GM12874 (cell line): ENCODE data around the gene CTU1.

Experiments
- CTCF ChIP-seq: IDR thresholded peaks from 2 replicates; pipeline ENCODE4 v1.5.1; 2011; ENCODE audit warnings: low read depth, mild to moderate bottlenecking, control low read depth, low read length, moderate library complexity; ENCODE audit not compliant: insufficient read depth

The CTU1 gene

GRCh38 chr19:51145916-51146493, 37.8 kb upstream of the CTU1 start:
- TF ChIP-seq CTCF, result no peak

DNA sequence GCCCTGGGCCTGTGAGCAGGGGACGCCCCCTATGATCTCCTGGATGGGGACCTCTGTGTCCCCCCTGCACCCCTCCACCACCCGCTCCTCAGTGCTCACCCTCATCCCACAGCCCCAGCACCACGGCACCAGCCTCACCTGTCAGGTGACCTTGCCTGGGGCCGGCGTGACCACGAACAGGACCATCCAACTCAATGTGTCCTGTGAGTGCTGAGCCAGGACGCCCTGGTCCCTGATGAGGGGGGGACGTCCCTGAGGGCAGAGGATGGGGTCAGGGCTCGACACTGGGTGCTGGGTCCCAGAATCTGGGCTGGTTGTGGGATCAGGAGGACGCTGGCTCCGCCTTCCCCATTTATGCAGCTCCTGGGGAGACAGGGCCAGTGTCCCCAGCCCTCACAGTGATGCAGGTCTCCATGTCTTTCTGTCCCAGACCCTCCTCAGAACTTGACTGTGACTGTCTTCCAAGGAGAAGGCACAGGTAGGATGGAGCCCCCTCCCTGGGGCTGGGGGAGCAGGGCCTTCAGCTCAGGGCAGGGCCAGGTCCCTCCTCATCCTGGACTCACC, 36.4 kb upstream of the CTU1 start:
- TF ChIP-seq CTCF, result no peak

DNA sequence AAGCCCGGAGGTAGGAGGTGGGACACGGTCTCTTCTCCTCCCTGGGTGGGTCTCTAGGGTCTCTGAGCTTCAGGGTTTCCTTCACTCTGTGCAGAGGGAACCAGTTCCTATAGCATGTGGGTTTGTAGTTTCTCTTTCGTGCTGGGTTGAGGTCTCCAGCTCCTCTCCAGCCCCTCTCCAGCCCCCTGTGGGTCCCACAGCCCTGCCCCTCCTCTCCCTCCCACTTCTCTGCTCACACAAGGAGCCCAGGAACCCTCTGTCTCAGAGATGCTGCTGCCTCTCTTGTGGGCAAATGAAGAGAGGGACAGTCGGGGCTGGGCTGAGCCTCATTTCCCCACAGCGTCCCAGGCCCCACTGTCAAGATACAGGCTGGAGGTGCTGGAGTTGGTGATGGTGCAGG, 35.3 kb upstream of the CTU1 start:
- no peak for TF ChIP-seq CTCF

- no peak for TF ChIP-seq CTCF
Observed at GRCh38 chr19:51142119-51142518, 33.9 kb upstream of the CTU1 start, which contains the start of gene SIGLEC7. TSS of gene SIGLEC7 (plus strand) at chr19:51142301. CDS start at chr19:51142370, 69 bp downstream.

DNA sequence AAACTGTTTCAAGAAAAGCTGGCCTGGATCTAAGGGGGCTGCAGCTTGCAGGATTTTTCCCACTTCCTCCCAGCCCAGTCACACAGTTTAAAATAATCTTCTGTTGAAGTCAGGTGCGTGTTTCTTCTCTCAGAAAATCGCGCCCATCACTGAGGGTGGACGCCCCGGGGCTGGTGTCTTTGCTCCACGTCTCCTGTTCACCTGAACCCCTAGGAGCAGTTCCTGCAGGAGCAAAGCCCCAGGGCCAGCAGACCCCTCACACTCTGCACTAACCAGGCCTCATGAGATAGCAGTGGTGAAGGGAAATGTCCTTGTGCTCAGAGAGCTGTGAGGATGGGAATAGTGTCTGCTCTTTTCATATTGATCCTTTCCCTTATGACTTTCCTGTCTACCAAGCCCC, 33.0 kb upstream of the CTU1 start:
- no peak for TF ChIP-seq CTCF

GRCh38 chr19:51140441-51140840, 32.2 kb upstream of the CTU1 start:
- TF ChIP-seq CTCF, result no peak

DNA sequence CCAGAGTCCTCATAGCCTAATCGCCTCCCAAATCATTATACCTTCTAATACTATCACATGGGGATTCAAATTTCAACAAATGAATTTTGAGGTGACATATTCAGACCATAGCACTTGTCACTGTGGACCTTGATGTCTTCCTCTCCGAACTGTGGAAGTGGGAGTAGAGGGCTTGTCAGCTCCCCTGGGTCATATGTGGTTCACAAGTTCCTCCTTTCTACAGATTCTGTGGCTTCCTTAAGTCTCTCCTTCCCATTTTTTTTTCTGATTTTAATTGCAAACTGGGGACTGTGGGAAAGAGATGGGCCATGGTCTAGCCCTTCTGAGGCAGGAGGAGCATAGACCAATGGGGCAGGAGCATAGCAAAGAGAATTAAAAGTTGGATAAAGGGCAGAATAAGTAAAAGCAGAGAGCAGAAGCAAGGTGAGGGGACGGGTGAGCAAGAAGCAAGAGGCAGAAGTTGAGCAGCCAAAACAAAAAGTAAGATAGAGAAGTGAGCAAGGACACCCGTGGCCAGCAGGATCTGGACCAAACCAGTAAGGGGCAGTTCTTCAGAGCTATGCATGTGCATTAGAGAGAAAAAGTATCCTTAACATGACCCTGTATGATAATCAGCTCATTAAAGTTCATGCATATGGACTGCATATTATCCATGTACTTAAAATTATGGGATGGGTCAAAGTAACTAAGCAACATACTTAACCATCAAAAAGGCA, 31.2 kb upstream of the CTU1 start:
- no peak for TF ChIP-seq CTCF
